ENCODE results near the gene RBM5.

The RBM5 gene

GRCh38 chr3:50164984-50165909 lies 76.5 kb downstream of the RBM5 start:
- no peak for TF ChIP-seq CTCF (IDR thresholded peaks at IDR 0.05; ENCODE audit: poor library complexity, severe bottlenecking)
- Histone ChIP-seq H3K27ac (ENCODE audit: poor library complexity, severe bottlenecking) (peak overlapping the region; percentile 97), H3K4me3 (ENCODE audit: severe bottlenecking) (no peak overlapping the region), H3K27me3 (ENCODE audit: insufficient read depth, poor library complexity, severe bottlenecking) (no peaks in the 10 kb centered on the region), H3K4me1 (ENCODE audit: insufficient read depth, poor library complexity, severe bottlenecking) (peaks cover 96% of the 10 kb centered on the region), H3K9me3 (ENCODE audit: severe bottlenecking) (no peaks in the 10 kb centered on the region), H3K36me3 (ENCODE audit: low read depth) (peaks cover 89% of the 10 kb centered on the region)
- 0 out of 3 replicates have a peak, but pooled peaks have one; percentile 1 for ATAC-seq (ENCODE audit: low read depth)
- no peak for DNase-seq (ENCODE audit: low spot score)

GRCh38 chr3:50165910-50166538 lies 77.3 kb downstream of the RBM5 start:
- no peak for DNase-seq (ENCODE audit: low spot score)

GRCh38 chr3:50166620-50167019 lies 77.9 kb downstream of the RBM5 start:
- Histone ChIP-seq H3K4me1 (ENCODE audit: insufficient read depth, poor library complexity, severe bottlenecking) (peaks cover 91% of the 10 kb centered on the region), H3K4me3 (ENCODE audit: severe bottlenecking) (no peak overlapping the region), H3K27ac (ENCODE audit: poor library complexity, severe bottlenecking) (peak overlapping the region; percentile 97), H3K9me3 (ENCODE audit: severe bottlenecking) (no peaks in the 10 kb centered on the region), H3K27me3 (ENCODE audit: insufficient read depth, poor library complexity, severe bottlenecking) (no peaks in the 10 kb centered on the region), H3K36me3 (ENCODE audit: low read depth) (peaks cover 89% of the 10 kb centered on the region)
- no peak for TF ChIP-seq CTCF (IDR thresholded peaks at IDR 0.05; ENCODE audit: poor library complexity, severe bottlenecking)
- ATAC-seq (ENCODE audit: low read depth) = peak; percentile 0; the same call in 2 of the 3 replicates
- no peak for DNase-seq (ENCODE audit: low spot score)

More at GRCh38 chr3:50165910-50166538, 77.3 kb downstream of the RBM5 start:
- peak overlapping the region; percentile 97 for H3K27ac ChIP-seq (ENCODE audit: poor library complexity, severe bottlenecking)
- H3K27me3 ChIP-seq (ENCODE audit: insufficient read depth, poor library complexity, severe bottlenecking) = no peaks in the 10 kb centered on the region
- H3K4me1 ChIP-seq (ENCODE audit: insufficient read depth, poor library complexity, severe bottlenecking) = peaks cover 96% of the 10 kb centered on the region
- TF ChIP-seq CTCF (IDR thresholded peaks at IDR 0.05; ENCODE audit: poor library complexity, severe bottlenecking) = no peak
- no peak overlapping the region for H3K4me3 ChIP-seq (ENCODE audit: severe bottlenecking)
- no peaks in the 10 kb centered on the region for H3K9me3 ChIP-seq (ENCODE audit: severe bottlenecking)
- no peak for ATAC-seq (ENCODE audit: low read depth)
- peaks cover 89% of the 10 kb centered on the region for H3K36me3 ChIP-seq (ENCODE audit: low read depth)

GRCh38 chr3:50167069-50167840 lies 78.5 kb downstream of the RBM5 start:
- Histone ChIP-seq H3K36me3 (ENCODE audit: low read depth) (peaks cover 89% of the 10 kb centered on the region), H3K27ac (ENCODE audit: poor library complexity, severe bottlenecking) (peak overlapping the region; percentile 97), H3K9me3 (ENCODE audit: severe bottlenecking) (no peaks in the 10 kb centered on the region), H3K4me3 (ENCODE audit: severe bottlenecking) (no peak overlapping the region), H3K4me1 (ENCODE audit: insufficient read depth, poor library complexity, severe bottlenecking) (peaks cover 87% of the 10 kb centered on the region), H3K27me3 (ENCODE audit: insufficient read depth, poor library complexity, severe bottlenecking) (no peaks in the 10 kb centered on the region)
- TF ChIP-seq CTCF (IDR thresholded peaks at IDR 0.05; ENCODE audit: poor library complexity, severe bottlenecking) = no peak
- ATAC-seq (ENCODE audit: low read depth) = peak; percentile 68
- DNase-seq (ENCODE audit: low spot score) = peak; percentile 88
